Measurements from ENCODE around the gene TPM3.

DNA sequence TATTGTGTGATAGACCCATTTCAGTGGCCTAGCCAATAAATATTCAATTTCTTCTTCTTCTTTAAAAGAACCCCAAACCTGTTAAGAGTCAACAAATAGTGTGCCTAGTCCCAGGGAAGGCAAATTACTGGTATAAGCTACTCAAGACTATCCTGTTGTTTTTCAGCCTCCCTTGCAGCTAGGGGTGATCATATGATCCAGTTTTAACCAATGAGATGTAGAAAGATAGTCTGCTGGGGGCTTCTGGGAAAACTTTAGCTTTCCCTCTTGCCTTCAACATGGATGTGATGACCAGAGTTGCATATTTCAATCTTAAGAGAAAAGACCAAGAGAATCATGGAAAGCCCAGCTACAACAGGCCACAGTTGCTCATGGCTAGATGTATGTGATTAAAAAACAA, 32.3 kb downstream of the TPM3 start:
- TF ChIP-seq, protein P1, sequence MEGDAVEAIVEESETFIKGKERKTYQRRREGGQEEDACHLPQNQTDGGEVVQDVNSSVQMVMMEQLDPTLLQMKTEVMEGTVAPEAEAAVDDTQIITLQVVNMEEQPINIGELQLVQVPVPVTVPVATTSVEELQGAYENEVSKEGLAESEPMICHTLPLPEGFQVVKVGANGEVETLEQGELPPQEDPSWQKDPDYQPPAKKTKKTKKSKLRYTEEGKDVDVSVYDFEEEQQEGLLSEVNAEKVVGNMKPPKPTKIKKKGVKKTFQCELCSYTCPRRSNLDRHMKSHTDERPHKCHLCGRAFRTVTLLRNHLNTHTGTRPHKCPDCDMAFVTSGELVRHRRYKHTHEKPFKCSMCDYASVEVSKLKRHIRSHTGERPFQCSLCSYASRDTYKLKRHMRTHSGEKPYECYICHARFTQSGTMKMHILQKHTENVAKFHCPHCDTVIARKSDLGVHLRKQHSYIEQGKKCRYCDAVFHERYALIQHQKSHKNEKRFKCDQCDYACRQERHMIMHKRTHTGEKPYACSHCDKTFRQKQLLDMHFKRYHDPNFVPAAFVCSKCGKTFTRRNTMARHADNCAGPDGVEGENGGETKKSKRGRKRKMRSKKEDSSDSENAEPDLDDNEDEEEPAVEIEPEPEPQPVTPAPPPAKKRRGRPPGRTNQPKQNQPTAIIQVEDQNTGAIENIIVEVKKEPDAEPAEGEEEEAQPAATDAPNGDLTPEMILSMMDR (IDR thresholded peaks at IDR 0.05) = no peak
- no peak for TF ChIP-seq POLR2A (IDR thresholded peaks at IDR 0.05)
